ENCODE results near the gene SENP1.

SENP1 gene

DNA sequence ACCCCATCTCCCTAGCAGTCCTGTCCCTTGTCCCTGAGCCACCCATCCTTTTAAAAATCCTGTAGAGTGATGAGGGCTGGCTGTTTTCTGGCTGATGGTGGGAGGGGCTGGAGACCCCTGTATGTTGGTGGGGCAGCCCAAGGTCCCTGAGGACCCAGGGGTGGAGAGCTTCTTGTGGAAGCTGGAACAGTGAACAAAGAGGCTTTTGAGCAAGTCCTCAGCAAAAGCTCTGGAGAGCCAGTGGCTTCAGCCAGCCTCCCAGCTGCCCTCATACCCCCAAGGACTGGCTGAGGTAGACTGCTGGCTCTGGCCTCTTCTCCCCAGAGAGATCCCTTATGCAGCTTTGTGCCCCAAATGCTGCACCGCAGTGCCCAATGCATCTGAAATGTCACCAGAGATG, 72.4 kb downstream of the SENP1 start:
- no peak for DNase-seq

DNA sequence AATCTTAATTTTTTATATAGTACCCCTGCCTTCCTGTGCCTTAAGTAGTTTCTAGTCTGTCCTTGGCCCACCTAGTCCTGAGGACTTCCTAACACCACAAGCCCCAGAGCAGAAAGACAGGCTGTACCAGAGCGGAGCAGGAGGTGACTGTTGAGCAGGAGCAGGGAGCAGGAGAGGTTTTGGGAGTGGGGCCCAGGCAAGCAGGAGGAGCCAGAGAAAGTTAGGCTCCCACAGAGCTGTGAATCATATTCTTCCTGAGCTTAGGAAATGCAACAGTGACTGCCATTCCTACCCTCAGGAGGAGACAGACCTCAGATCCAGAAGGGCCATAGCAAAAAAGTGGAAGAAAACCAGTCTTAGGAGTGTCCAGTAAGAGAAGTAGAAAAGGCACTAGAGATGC, 73.3 kb downstream of the SENP1 start:
- DNase-seq: no peak

DNA sequence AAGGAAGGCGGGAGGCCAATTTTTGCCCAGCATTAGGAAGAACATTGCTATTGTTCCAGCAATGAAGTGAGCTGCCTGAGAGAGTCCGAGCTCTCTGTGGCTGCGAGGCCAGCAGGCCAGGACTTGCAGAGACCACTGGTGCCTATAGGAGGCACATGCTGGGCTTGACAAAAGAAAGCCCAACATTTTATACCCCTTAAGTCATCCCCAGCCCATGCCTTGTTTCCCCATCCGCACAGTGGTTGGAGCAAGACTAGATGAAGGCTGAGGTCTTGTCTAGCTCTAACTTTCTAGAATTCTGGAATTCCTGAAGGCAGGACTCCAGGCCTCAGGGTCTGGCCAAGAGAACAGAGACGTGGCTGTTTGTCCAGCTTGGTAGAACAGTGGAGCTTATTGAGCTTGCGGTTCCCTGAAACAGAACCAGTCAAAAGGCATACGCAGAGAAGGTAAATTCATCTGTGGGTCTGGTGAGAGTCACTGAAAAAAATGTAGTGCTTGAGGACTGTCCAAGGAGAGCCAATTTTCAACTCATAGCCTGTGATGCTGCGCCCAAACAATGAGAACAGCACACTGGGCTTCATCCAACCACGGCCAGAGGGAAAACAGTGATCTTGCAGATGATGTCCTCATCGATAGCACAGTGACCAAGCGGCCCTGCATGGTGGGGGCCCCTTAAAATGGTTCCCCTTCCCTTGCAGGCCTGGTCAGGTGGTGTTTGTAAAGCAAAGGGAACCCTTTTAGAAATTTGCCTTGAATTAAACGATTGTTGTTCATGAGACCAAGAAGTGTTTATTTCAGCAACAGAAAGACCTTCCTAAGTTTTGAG, 74.5 kb downstream of the SENP1 start:
- no peak for DNase-seq

DNA sequence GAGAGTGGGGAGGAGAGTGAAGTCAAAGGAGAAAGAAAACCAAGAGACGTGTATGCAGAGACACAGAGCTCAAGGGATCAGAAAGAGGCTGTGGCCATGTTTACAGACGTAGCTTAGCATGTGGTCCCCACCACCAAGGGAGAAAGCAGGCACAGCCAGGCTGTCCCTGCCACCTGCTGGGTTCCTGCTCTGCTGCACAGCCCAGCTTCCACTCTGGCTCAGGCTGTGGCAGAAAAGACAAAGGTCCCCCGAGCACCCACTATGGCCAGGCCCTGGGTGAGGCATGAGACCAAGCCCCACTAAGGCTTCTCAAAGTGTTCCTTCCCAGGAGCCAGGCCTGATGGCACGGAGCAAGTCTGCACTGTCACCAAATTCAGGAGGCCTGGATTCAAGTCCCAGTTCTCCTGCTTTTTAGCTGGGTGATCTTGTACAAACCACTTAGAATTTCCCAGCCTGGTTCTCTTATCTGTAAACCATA, 75.7 kb downstream of the SENP1 start:
- DNase-seq: no peak

DNA sequence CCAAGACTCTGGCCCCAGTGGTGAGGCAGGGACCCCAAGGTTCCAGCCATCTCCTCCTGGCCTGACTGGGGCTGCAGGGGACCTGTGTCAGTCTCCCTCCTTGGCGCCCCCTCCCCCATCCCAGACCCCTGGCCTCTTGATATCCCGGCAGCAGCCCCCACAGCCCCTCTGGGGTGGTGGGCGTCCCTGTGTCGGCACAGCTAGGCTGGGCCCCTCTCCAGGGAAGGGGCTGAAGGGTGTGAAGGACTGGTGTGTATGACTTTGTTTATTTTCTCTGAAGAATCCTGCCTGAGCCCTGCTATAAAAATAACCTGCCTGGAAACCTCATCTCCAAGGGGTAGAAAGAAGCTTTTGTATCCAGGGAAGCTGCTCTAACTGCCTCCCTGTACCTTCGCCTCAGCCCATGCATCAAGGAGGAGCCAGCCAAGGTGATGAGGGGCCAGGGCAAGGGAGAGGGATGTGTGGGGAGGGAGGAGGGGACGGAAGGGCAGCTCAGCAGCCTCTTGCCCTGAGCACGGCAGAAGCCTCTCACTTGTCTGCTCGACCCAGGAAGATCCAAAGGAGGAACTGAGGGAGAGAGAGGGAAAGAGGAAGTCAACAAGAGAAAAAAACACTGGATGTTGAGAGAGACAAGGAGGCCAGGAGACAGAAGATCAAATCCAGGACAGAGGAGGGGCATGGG, 76.2 kb downstream of the SENP1 start:
- no peak for DNase-seq

DNA sequence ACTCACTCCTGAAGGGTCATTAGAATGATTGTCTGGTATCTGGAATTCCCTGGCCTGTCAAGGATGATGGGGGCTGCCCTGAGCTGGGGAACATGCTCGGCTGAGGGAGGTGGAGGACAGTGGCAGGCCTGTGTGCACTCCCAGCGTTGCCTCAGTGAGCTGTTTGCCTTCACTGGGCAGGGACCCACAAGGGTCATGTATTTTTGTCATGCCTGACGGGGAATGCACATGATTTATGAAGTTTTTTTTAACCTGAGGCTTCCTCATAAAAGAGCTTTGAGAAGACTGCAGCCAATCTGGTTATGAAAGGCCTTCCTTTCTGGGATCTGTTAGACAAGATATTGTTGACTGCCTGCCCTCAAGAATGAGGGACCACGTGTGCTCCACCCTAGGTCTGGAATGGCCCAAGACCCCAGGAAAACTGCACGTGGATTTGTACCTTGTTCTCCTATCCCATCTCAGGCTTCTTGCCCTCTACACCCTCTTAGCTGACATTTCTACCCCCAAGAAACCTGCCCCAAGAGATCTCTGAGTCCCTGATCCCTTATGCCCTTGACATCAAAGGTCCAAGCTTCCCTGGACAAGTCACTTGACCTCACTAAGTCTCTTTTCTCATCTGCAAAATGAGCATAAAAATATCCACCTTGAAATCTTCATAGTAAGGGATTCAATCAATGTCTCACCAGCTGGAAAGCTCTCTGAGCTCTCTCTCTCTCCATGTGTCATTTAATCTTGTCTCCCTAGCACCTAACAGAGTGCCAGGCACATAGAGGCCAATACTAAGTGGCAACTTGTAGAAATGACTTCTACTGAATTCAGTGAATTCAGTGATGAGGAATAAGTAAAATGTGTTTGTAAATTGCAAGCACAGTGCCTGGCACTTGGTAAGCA, 77.1 kb downstream of the SENP1 start:
- no peak for DNase-seq

DNA sequence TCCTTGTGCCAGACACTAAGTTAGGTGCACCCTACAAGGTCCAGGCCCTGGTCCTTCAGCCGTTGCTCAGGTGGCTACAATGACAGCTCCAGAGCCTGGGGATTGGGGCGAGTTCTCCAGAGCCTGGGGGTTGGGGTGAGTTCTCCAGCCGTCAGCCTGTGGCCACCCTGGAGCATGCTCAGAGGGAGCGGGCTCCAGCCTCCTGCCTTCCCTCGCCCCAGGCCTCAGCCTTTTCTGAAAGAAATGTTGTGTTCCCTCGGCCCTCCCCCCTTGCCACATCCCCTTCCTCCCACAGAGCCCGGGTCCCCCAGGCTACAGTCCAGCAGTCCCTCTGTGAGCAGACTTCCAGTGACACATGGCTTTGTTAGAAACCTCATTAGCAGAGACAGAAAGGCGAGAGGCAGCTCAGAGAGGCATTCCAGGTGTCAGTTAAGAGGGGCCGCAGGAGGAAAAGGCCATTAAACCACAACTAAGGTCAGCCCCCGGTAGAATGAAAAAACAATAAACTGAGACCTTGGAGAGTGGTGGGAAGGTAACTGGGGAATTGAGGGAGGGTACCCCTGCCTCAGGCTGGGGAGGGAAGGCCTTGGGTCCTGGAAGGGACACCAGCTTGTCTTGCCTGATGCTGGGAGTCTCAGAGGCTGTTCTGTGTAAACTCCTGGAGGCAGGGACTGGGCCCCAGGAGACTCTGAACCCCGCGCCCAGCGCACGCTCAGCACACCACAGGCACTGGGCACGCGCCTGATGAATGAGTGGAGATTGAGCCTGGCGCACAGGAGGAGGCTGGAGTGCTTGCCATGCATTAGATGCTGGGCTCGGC, 78.5 kb downstream of the SENP1 start:
- no peak for DNase-seq

DNA sequence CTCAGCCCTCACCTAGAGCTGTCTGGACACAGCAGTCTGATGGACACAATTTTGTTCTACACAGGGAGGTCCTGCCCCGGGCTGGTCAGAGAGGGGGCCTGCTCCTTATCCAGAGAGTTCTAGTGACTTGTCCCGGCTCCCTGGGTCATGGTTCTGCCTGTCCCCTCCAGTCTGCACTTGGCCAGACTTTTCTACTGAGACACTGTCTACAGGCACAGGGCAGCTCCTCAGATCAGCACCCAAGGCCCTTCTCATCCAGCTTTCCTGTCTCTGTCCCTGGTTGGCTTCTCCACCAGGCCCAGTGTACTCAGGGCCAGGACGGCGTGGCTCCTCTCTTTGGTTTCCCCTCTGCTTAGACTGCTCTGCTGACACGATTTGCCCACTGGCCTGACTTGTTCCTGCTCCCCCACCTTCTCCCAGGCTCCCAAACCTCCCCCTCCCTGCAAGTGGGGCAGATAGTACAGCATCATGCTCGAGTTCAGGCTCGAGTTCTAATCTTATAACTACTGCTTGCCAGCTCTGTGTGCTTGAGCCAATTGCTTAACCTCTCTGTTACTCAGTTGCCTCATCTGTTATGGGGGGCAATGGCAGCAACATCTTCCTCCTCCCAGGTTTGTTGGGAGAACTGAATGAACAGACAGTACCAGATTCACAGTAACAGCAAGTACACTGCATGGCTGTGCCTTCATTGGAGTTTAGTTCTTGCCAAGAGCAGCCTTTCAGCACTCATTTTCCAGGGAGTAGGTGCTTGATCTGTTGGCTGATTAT, 79.6 kb downstream of the SENP1 start:
- DNase-seq: no peak

DNA sequence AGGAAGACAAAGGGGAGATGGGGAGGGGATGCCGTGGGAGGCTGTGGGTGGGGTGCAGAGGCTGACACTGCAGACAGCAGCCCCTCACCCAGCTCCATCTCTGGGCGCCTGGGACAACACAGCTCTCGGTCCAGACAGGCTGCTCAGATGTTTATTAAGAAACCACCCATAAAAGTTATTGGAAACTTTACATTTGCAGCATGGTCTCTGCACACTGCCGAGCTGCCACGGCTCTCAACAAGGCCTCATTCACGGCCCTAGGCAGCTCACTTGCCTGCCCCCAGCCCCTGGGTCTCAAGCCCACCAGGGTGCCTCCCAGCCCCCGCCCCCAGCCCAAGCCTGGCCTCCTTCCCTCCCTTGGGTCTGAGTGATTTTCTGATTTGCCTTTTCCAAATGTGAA, 80.6 kb downstream of the SENP1 start:
- no peak for DNase-seq

DNA sequence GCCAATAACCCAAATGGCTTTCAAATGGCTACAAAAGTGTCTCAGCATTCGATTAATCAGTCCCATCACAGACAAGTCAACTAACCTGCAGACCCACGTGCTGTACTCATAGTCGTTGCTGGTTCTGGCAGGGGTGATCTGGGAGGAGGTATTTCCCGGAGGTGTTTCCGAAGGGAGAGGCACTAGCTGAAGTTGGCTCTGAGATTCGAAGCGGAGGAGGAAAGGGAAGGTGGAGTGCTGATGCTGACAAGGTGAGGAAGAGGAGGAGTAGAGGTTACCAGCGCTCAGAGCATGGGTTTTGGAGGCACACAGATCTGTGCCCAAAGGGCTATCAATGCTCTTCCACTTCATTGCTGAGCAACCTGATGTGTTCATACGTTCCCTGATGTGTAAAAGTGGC, 81.1 kb downstream of the SENP1 start:
- DNase-seq: no peak

DNA sequence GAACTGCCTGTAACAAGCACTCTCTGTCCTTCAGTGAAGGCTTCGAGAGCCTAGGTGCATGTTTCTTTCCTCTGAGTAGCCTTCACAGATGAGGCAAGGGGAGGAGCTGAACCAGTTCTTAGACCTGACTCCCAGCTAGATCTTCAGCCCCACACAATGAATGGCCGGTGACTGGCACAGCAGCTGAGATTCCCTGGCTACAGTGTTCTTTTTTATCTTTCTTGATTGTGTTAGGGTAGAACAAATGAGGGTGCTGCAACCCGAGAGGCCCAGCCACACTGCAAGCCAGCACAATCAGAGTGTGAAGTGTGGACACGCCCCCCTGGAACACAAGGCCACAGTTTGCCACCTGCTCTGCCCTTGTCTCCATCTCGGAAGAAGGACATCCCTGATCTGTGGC, 82.5 kb downstream of the SENP1 start:
- no peak for DNase-seq

DNA sequence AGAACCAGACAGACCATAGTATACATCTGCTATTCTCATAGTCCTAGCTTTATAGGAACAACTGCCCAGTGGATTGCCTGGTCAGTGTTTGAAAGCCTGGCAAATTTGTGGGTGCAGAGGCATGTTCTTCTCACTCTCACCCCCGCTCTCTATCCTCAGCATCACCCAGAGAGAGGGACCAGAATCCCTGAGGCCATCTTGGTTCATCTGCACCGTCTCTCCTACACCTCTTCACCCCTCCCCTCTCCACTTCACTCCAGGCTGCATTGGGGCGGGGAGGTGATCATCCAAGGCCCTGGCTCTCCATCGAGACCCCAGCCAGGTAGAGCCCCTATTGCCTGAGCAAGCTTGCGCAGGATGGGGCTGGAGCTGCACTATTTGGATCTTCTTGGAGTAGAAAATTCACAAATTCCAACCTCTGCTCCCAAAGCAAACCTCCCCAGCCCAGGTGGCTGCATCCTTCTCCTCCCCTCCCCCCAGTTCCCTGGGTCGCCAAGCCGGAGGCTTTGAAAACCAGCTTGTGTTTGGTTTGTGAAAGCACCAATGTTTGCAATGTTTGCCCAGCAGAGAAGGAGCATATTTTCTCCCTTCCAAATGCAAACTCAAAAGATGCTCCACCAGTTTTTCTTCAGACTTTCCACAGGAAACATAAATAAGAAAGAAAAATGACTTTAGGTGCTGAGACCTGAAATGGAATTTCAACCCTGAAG, 83.0 kb downstream of the SENP1 start:
- DNase-seq: no peak

DNA sequence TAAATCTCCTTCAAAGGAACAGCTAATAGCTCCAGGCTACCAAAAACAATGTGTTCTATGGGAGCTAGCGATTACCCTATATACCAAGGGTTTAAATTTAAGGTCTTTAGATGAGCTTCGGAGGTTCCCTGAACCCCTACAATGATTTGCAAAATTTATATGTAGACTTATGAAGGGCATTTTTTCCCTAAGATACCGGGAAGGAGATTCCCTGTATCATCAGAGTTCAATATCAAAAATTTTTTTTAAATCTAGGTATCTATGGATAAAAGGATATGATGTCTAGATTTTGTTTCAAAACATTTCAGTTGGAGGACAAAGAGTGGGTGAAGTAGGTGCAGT, 83.7 kb downstream of the SENP1 start:
- no peak for DNase-seq

DNA sequence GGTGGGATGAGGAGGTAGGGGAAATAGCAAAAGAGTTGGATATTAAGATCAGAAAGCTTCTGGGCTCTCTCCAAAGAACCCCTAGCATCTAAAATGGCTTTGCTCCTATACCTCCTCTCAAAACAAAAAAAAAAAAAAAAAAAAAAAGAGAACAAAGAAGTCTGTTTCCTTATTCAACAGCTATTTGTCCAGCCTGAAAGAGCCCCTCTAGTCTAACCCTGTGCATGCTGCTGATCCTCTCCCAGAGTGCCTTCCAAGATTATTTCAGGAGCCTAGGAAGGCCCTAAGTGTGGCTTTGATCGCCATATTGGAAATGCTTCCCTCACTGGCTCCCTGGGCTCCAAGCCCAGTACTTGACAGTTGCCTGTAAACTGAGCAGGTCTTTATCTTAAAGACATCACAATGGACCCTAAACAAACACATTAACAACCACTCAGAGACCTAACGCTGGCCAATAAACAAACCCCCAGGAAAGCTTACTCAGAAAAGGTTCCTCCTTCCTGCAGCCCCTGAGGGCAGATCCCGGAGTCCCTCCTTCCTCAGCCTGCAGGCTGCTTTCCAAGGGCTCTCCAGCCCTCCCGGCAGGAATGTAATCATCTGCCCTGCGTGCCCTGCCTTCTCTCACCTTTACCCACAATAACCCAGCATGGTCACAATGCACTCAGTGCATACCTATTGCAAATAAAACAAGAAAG, 84.2 kb downstream of the SENP1 start:
- no peak for DNase-seq

DNA sequence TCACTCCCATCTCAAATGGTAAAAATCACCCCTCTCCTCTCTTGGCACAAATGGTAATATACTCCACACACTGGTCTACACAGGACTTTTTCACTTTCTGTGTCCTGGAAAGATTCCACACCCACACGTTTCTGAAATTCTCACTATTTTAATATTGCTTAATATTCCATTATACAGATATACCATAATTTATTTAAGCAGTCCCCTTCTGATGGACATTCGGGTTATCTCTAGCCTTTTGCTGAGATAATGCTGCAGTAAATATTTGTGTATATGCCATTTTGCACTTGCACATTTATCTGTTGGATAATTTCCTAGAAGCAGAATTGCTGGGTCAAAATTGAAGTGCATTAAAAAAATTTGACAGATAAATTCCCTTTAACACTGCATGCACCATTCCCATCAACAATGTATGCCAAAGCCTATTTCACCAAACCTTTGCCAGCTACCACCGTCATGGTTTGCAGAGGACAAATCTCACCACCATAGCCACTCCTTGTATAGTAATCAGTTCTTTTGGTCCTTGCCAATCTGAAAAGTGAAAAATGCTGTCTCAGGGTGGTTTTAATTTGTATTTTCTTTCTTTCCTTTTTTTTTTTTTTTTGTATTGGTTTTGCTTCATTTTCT, 86.1 kb downstream of the SENP1 start:
- DNase-seq: no peak

DNA sequence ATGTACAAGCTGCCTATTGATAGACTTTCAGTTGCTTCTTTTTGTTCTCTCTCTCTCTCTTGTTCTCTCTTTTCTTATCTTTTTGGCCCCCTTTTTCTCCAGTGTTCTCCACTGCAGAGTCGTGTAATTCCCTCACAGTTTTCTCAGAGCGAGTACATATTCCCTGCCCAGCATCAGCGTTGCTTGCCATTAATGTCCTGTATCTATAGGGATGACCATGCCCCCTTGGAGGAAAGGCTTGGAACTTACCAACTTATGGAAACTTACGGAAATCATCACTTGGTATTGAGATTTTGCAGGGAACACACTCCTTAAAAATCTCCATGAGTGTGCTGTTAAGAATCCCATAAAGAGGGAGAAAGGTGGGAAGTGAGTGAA, 87.3 kb downstream of the SENP1 start:
- no peak for DNase-seq

DNA sequence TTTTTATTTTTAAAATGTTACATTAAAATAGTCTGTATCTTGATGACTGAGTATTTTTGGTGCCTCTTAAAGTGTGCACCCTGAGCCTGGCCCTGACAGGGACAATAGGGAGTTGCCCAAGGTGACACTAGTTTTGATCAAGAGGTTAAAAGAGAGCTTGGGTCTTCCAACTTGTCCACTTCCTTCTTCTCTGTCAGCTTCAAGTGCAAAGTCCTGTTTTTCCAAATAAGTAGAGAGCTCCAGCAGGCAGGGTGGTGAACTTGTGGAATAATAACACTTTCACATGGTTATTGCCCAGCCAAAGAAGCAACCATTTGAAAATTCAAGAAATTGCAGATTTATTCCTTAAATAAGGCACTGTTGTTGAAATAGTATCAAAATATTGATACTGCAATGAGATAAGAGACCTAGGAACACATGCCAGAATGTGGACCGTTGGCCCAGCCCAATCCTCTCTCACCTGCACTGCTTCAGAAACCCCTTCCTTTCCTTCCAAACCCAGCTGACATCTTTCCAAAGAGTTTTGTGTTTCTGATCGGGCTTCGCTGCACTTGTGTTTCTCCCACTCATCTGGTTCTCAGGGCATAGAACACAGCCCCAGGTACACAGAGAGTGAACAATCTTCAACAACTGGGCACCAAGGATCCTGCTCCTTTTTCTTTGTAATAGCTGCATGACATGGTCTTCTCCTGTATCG, 87.8 kb downstream of the SENP1 start:
- no peak for DNase-seq

DNA sequence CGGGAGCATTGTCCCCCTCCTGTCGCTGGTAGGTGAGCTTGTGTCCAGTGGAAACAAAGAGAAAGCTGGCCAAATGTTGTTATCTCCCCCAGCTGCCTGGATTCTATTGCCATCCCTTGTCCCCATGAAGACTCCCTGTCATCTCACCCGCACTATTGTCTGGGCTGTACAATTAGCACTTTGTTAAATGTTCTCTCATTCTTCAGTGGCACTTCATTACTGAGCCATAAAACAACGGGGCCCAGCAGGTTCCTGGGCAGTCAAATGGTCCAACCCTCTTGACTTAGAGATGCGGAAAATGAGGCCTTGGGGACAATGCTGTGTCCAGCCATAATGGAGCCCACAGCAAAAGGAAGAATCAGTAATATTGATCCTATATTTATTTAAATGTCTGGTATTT, 88.4 kb downstream of the SENP1 start:
- no peak for DNase-seq

DNA sequence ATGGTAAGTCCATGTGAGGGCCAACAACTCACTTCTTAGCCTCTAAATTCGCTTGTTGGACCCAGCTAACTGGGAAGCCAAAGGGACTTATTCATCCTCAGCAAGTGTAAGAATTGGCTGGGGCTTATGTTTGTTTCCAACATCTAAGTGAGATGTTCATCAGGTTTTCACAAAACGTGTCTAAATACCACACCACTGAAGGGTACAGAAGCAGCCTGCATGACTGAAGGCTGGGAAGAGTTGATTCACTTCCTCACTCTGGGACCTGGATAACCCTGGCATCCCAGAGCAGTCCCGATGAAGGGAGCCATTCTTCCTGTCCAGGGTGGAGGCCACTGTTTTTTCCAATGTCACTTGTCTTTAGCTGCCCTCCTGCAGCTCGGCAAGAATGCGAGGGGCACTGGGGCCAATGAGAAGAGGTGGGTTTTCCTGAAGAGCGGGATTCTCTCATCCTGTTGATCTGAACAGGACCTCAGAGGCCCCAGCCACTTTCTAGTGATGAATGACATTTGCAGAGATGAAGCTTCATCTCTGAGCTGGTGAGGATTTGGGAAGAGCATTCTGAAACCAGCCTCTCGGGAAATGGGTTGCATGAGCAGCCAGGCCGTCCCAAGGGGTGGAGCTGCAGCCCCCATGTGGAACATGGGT, 89.4 kb downstream of the SENP1 start:
- no peak for DNase-seq
